Measurements from ENCODE around the gene TSPAN9. TPM values are rescaled to one million over a fixed set of nuclear protein-coding genes. Genes with fewer than 3 reads are reported as not detected.
A peak's percentile ranks its signal among the peaks of the same experiment; 100 is the strongest.

TSPAN9 gene
- total and polyA plus RNA-seq, 4 experiments from 2014 or later, result 0.67 to 0.84 TPM; not detected in 2

DNA sequence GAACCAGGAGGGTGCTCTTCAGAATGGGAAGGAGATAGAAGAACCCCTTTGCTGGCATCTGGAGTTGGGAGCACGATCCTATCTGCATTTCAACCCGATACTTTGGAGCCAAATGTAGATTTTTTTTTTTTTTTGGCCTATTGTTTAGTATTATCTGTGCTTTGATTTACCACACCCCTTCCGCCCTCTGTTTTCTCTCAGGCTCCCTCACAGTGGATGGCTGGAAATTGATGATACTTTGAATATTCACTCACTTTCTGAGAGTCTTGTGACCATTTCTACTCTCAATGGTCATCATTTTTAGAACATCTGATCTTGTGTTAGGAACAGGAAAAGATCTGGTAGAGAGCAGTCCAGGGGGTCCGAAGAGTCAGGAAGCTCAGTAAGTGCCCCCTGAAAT lies 9.0 kb downstream of the TSPAN9 start:
- Mint-ChIP-seq H3K27ac (no peak overlapping the region), H3K4me3 (no peak overlapping the region), H3K36me3 (no peaks in the 10 kb centered on the region), H3K9me3 (no peaks in the 10 kb centered on the region), H3K4me1 (peaks cover 0 to 5% (median 2%) of the 10 kb centered on the region in 4 donors), H3K27me3 (no peaks in the 10 kb centered on the region)
- no peaks in the 10 kb centered on the region for H3K9me3 ChIP-seq (ENCODE audit: control insufficient read depth in 1 of 2, low read length in 2 of 2)
- intact Hi-C loops (cut with micrococcal nuclease), result no loop called here
- POLR2A ChIA-PET (ENCODE audit: partially characterized antibody), result interaction anchor here (0.8 kb wide), 1 partner anchor 8 kb away, joined by 3 read pairs; no protein-coding TSS in a partner anchor
- no peaks in the 10 kb centered on the region for H3K27me3 ChIP-seq (ENCODE audit: insufficient read depth, low read length)
- CTCF ChIA-PET (ENCODE audit: partially characterized antibody), result no interaction called here
- no peak overlapping the region for H3K4me3 ChIP-seq (ENCODE audit: low read length in 2 of 2)
- H3K36me3 ChIP-seq (ENCODE audit: insufficient read depth, low read length), result no peaks in the 10 kb centered on the region
- H3K4me1 ChIP-seq (ENCODE audit: insufficient read depth, low read length), result no peaks in the 10 kb centered on the region
- no peak overlapping the region for H3K27ac ChIP-seq (ENCODE audit: low read depth, low read length)
- no peak for DNase-seq

GRCh38 chr12:3086729-3087323 lies 9.6 kb downstream of the TSPAN9 start:
- H3K4me3 Mint-ChIP-seq, result no peak overlapping the region
- no peaks in the 10 kb centered on the region for H3K36me3 ChIP-seq (ENCODE audit: insufficient read depth, low read length)
- intact Hi-C loops (cut with micrococcal nuclease), result no loop called here
- no peak overlapping the region for H3K4me3 ChIP-seq (ENCODE audit: low read length in 2 of 2)
- no peaks in the 10 kb centered on the region for H3K9me3 Mint-ChIP-seq
- H3K27ac ChIP-seq (ENCODE audit: low read depth, low read length), result no peak overlapping the region
- H3K27me3 ChIP-seq (ENCODE audit: insufficient read depth, low read length), result no peaks in the 10 kb centered on the region
- H3K27me3 Mint-ChIP-seq, result no peaks in the 10 kb centered on the region
- H3K9me3 ChIP-seq (ENCODE audit: control insufficient read depth in 1 of 2, low read length in 2 of 2), result no peaks in the 10 kb centered on the region
- no peak overlapping the region for H3K27ac Mint-ChIP-seq
- CTCF ChIA-PET (ENCODE audit: partially characterized antibody), result no interaction called here
- no peaks in the 10 kb centered on the region for H3K36me3 Mint-ChIP-seq
- H3K4me1 ChIP-seq (ENCODE audit: insufficient read depth, low read length), result no peaks in the 10 kb centered on the region
- POLR2A ChIA-PET (ENCODE audit: partially characterized antibody), result interaction anchor here (0.8 kb wide), 1 partner anchor 8 kb away, joined by 3 read pairs; no protein-coding TSS in a partner anchor
- no peak for DNase-seq
- peaks cover 0 to 5% (median 2%) of the 10 kb centered on the region in 4 donors for H3K4me1 Mint-ChIP-seq

GRCh38 chr12:3087758-3088650 lies 10.8 kb downstream of the TSPAN9 start:
- Mint-ChIP-seq H3K9me3 (no peaks in the 10 kb centered on the region), H3K36me3 (no peaks in the 10 kb centered on the region), H3K4me1 (peaks cover 0 to 5% (median 2%) of the 10 kb centered on the region in 4 donors), H3K27ac (no peak overlapping the region), H3K4me3 (no peak overlapping the region), H3K27me3 (no peaks in the 10 kb centered on the region)
- ChIA-PET CTCF (ENCODE audit: partially characterized antibody) (no interaction called here), POLR2A (ENCODE audit: partially characterized antibody) (no interaction called here)
- no peak for DNase-seq
- Histone ChIP-seq H3K9me3 (ENCODE audit: control insufficient read depth in 1 of 2, low read length in 2 of 2) (no peaks in the 10 kb centered on the region), H3K36me3 (ENCODE audit: insufficient read depth, low read length) (no peaks in the 10 kb centered on the region), H3K4me3 (ENCODE audit: low read length in 2 of 2) (no peak overlapping the region), H3K27ac (ENCODE audit: low read depth, low read length) (no peak overlapping the region), H3K4me1 (ENCODE audit: insufficient read depth, low read length) (no peaks in the 10 kb centered on the region), H3K27me3 (ENCODE audit: insufficient read depth, low read length) (no peaks in the 10 kb centered on the region)
- intact Hi-C loops (cut with micrococcal nuclease), result no loop called here

DNA sequence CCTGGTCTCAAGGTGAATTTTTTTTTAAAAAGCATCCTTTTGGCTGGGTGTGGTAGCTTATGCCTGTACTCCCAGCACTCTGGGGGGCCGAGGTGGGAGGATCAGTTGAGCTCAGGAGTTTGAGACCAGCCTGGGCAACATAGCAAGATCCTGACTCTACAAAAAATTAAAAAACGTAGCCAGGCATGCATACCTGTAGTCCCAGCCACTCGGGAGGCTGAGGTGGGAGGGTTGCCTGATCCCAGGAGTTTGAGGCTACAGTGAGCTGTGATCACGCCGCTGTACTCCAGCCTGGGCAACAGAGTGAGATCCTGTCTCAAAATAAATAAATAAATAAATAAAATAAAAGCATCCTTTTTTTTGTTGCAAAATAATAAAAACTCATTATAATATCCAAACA lies 12.4 kb downstream of the TSPAN9 start:
- Histone ChIP-seq H3K9me3 (ENCODE audit: control insufficient read depth in 1 of 2, low read length in 2 of 2) (no peaks in the 10 kb centered on the region), H3K27ac (ENCODE audit: low read depth, low read length) (no peak overlapping the region), H3K27me3 (ENCODE audit: insufficient read depth, low read length) (no peaks in the 10 kb centered on the region), H3K4me1 (ENCODE audit: insufficient read depth, low read length) (no peaks in the 10 kb centered on the region), H3K4me3 (ENCODE audit: low read length in 2 of 2) (no peak overlapping the region), H3K36me3 (ENCODE audit: insufficient read depth, low read length) (no peaks in the 10 kb centered on the region)
- intact Hi-C loops (cut with micrococcal nuclease), result no loop called here
- no peak overlapping the region for H3K27ac Mint-ChIP-seq
- no peaks in the 10 kb centered on the region for H3K27me3 Mint-ChIP-seq
- H3K4me3 Mint-ChIP-seq, result no peak overlapping the region
- CTCF ChIA-PET (ENCODE audit: partially characterized antibody), result no interaction called here
- POLR2A ChIA-PET (ENCODE audit: partially characterized antibody), result interaction anchor here (0.8 kb wide), 1 partner anchor 476 kb away, joined by 3 read pairs; no protein-coding TSS in a partner anchor
- no peaks in the 10 kb centered on the region for H3K36me3 Mint-ChIP-seq
- H3K9me3 Mint-ChIP-seq, result no peaks in the 10 kb centered on the region
- H3K4me1 Mint-ChIP-seq, result peaks cover 0 to 1% (median 0%) of the 10 kb centered on the region in 4 donors
- no peak for DNase-seq

DNA sequence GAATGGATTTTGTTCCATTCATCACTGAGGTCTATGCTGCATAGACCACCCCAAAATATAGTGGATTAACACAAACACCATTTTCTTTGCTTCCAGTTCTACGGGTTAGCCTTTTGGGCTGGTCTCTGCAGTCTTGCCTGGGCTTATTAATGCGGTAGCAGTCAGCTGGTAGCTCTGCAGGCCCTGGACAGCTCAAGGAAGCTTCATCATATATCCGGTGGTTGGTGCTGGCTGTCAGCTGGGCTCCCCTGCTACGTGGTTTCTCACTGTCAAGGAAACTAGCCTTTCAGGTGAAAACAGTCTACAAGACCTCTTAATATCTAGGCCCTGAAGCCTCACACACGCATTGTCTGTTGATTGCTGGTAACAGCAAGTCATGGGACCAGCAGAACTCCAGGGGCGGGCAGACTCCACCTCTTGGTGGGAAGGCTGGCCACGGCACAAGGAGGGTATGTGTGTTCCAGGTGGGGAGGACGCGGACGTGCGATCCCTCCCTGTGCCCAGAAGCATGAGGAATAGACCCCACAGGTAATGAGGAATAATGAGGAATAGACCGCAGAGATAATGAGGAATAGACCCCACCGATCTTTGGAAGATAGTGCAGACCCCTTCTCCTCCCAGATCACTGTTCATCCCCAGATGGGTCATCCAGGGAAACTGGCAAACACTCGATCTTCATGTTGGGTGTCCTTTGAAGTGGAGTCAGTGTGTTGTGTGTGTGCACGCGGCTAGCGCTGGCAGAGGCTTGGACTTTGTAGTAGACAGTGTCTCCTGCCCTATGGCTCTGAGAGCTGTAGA lies 13.3 kb downstream of the TSPAN9 start:
- POLR2A ChIA-PET (ENCODE audit: partially characterized antibody), result no interaction called here
- Histone ChIP-seq H3K4me1 (ENCODE audit: insufficient read depth, low read length) (no peaks in the 10 kb centered on the region), H3K27ac (ENCODE audit: low read depth, low read length) (no peak overlapping the region), H3K9me3 (ENCODE audit: control insufficient read depth in 1 of 2, low read length in 2 of 2) (no peaks in the 10 kb centered on the region), H3K4me3 (ENCODE audit: low read length in 2 of 2) (no peak overlapping the region), H3K27me3 (ENCODE audit: insufficient read depth, low read length) (no peaks in the 10 kb centered on the region), H3K36me3 (ENCODE audit: insufficient read depth, low read length) (no peaks in the 10 kb centered on the region)
- H3K4me3 Mint-ChIP-seq, result no peak overlapping the region
- H3K27me3 Mint-ChIP-seq, result no peaks in the 10 kb centered on the region
- no peak for DNase-seq
- no peaks in the 10 kb centered on the region for H3K36me3 Mint-ChIP-seq
- peak overlapping the region in 2 of 7 donors; percentile 7 to 15 for H3K27ac Mint-ChIP-seq
- CTCF ChIA-PET (ENCODE audit: partially characterized antibody), result no interaction called here
- peaks cover 0 to 1% (median 0%) of the 10 kb centered on the region in 4 donors for H3K4me1 Mint-ChIP-seq
- intact Hi-C loops (cut with micrococcal nuclease), result no loop called here
- H3K9me3 Mint-ChIP-seq, result no peaks in the 10 kb centered on the region

- Histone ChIP-seq H3K4me1 (ENCODE audit: insufficient read depth, low read length) (no peaks in the 10 kb centered on the region), H3K27me3 (ENCODE audit: insufficient read depth, low read length) (no peaks in the 10 kb centered on the region), H3K9me3 (ENCODE audit: control insufficient read depth in 1 of 2, low read length in 2 of 2) (no peaks in the 10 kb centered on the region), H3K4me3 (ENCODE audit: low read length in 2 of 2) (no peak overlapping the region), H3K27ac (ENCODE audit: low read depth, low read length) (no peak overlapping the region), H3K36me3 (ENCODE audit: insufficient read depth, low read length) (no peaks in the 10 kb centered on the region)
- Mint-ChIP-seq H3K36me3 (no peaks in the 10 kb centered on the region), H3K4me3 (no peak overlapping the region), H3K4me1 (peaks cover 0 to 1% (median 0%) of the 10 kb centered on the region in 4 donors), H3K27ac (peak overlapping the region in 1 of 7 donors; percentile 7), H3K9me3 (peaks cover 0 to under 1% (median 0%) of the 10 kb centered on the region in 8 donors), H3K27me3 (no peaks in the 10 kb centered on the region)
- intact Hi-C loops (cut with micrococcal nuclease), result no loop called here
- POLR2A ChIA-PET (ENCODE audit: partially characterized antibody), result no interaction called here
- CTCF ChIA-PET (ENCODE audit: partially characterized antibody), result no interaction called here
- DNase-seq, result no peak
Observed at GRCh38 chr12:3091038-3091319, 13.8 kb downstream of the TSPAN9 start.
